Heart right ventricle (tissue), 16 donors: ENCODE data around the gene CELF4. TPM values are rescaled to one million over a fixed set of nuclear protein-coding genes. Genes with fewer than 3 reads are reported as not detected.

Experiments used
- ATAC-seq, 8 donors: fragments of 200-7000 bp; cut with Tn5 transposase; one replicate each; pipeline ENCODE4 v1.9.1; 2020; ENCODE audit warnings: mild to moderate bottlenecking in 8 of 8, moderate library complexity in 8 of 8, moderate number of reproducible peaks in 1 of 8
- DNase-seq, 2 donors: peaks; one replicate each; pipeline ENCODE4 v3.0.0-alpha.2; 2020
- H3K27ac ChIP-seq, 10 donors: fragments of 200-600 bp; sonication (generic) in 2 of 10; one replicate each; pipeline versions ENCODE4 v1.5.0 to v1.8.0; 2020 to 2022; ENCODE audit warnings: mild to moderate bottlenecking in 3 of 10
- H3K27me3 ChIP-seq, 7 donors: fragments of 200-600 bp; one replicate each; pipeline ENCODE4 v1.8.0; 2021 to 2022; ENCODE audit warnings: mild to moderate bottlenecking in 2 of 7
- H3K36me3 ChIP-seq, 9 donors: fragments of 200-600 bp; sonication (generic) in 1 of 9; one replicate each; pipeline versions ENCODE4 v1.5.0 to v1.8.0; 2020 to 2022; ENCODE audit warnings: mild to moderate bottlenecking in 2 of 9
- H3K4me1 ChIP-seq, 9 donors: fragments of 200-600 bp; sonication (generic) in 1 of 9; one replicate each; pipeline versions ENCODE4 v1.5.0 to v1.8.0; 2020 to 2022; ENCODE audit warnings: mild to moderate bottlenecking in 4 of 9
- H3K4me3 ChIP-seq, 10 donors: fragments of 200-600 bp; sonication (generic) in 2 of 10; one replicate each; pipeline versions ENCODE4 v1.5.0 to v1.8.0; 2020 to 2022; ENCODE audit warnings: mild to moderate bottlenecking in 7 of 10, moderate library complexity in 2 of 10
- H3K9me3 ChIP-seq, 11 donors: fragments of 200-600 bp in 10 of 11; sonication (generic) in 2 of 11; one replicate each; pipeline versions ENCODE4 v1.5.0 to v1.8.0; 2013 to 2022; ENCODE audit warnings: mild to moderate bottlenecking in 2 of 11, control low read depth in 1 of 11, moderate library complexity in 1 of 11
- CTCF ChIP-seq, 9 donors: fragments of 200-600 bp; sonication (generic) in 2 of 9; IDR thresholded peaks; one replicate each; pipeline versions ENCODE4 v1.5.0 to v1.8.0; 2021 to 2022; ENCODE audit warnings: antibody characterized with exemption in 9 of 9, mild to moderate bottlenecking in 5 of 9, moderate library complexity in 1 of 9
- WGBS, 2 donors: extraction: QIAGEN DNeasy Blood & Tissue Kit; methylation state at CpG; one replicate each; pipeline ENCODE4 v1.1.7; 2013; ENCODE audit warnings: inconsistent platforms in 1 of 2; 5-methylcytosine and 5-hydroxymethylcytosine counted together
- intact Hi-C, 10 donors: fragments of 100-400 bp; cut with DNase I; formaldehyde crosslinking; loops; one replicate each; pipeline versions ENCODE4 v1.11.1 to v1.14.2; 2022
- polyA plus RNA-seq, 2 donors: library from polyadenylated mRNA; stranded (reverse); fragments of 200-250 nt; gene quantifications; one replicate each; pipeline ENCODE4 v1.2.3, GENCODE V29; 2013
- total RNA-seq, 10 donors: library from RNA; stranded (reverse); fragmentation: NEBNext Ultra II Directional in 3 of 10; extraction: Animal tissue kit (Norgen Biotek cat#: 25700) in 3 of 10; gene quantifications; one replicate each; pipeline versions ENCODE4 v1.2.1 to v1.2.4, GENCODE V29; 2021 to 2023
- donor health status: Arrhythmogenic right ventricular cardiomyopathy.
- donor health status: ischemic (EF 13 %, LVEDD 7.1; RV severe dilation, severe dysfunction).
- donor health status: healthy with polysubstance abuse.
- donor health status: DM: no; HTN: yes; CAD: no.
- donor health status: DM: no; HTN: no; CAD: no.
- donor health status: ischemic (EF 25% LVEDD 6.9; RV normal size, moderate dysfunction).
- donor health status: ischemic (EF 25% LVEDD 5.7; RV mildly dilated, moderate dysfunction).
- donor health status: healthy.
- donor health status: DM: yes; HTN: yes; CAD: no.
- donor health status: Ischemic cardiomyopathy.
- donor health status: ischemic (EF 35%, LVEDD 5.7; RV mildly dilated, moderate dysfunction).
- donor health status: nonischemic (EF 11% LVEDD 7.7; RV severe dilation, severe dysfunction).
- donor health status: DM: yes; HTN: yes; CAD: no.
- donor health status: PGD.
- donor health status: ischemic (EF 29% LVEDD 5.4; RV normal size, mild dysfunction).
- donor health status: nonischemic (EF 23%, LVEDD 6.1; RV moderate dilation, normal function).

The CELF4 gene
- total and polyA plus RNA-seq, 12 donors = 0.07 to 1.2 (median 0.31) TPM; not detected in 1

DNA sequence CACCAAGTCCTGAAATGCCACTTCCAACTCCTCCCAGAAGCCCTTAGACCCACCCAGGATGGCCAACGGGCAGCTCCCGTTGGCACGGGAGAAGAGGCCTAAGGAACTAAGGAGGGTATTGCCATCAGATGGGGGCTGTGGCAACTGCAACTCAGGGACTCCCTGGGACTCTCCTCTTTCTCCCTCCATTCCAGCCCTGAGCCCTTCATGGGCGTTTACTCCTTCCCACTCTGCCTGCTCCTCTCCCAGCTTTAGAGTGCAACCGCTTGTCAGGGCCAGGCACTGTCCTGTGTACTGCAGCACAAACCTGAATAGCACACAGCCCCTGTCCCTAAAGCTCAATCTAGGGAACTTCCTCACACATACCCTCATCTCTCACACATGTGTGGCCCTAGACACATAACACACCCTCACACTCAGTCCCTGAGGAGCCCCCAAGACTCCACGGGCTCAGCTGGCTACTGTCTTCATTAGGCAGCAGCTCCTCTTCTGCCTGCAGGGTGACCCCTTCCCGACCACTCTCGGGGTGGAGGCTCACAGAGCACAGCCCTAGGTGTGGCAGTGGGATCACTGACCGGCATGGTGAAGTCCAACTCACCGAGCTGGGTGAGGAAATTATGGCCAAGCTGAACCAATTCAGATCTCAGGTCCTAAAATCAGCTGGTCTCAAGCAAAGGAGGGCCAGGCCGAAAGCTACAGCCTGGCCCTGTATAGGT, 316.3 kb downstream of the CELF4 start:
- no peak for TF ChIP-seq CTCF (IDR thresholded peaks at IDR 0.05)
- no peak overlapping the region for H3K4me3 ChIP-seq
- H3K27ac ChIP-seq = no peak overlapping the region
- intact Hi-C loops = no loop called here
- 79 to 82% methylated on average over 11 of the region's 11 CpGs for WGBS, 2 donors
- no peak for DNase-seq
- peaks cover 0 to 7% (median 3%) of the 10 kb centered on the region in 9 donors for H3K4me1 ChIP-seq
- no peaks in the 10 kb centered on the region for H3K36me3 ChIP-seq
- ATAC-seq = no peak
- H3K9me3 ChIP-seq = no peaks in the 10 kb centered on the region
- H3K27me3 ChIP-seq = peaks cover under 1 to 52% (median 44%) of the 10 kb centered on the region in 7 donors

DNA sequence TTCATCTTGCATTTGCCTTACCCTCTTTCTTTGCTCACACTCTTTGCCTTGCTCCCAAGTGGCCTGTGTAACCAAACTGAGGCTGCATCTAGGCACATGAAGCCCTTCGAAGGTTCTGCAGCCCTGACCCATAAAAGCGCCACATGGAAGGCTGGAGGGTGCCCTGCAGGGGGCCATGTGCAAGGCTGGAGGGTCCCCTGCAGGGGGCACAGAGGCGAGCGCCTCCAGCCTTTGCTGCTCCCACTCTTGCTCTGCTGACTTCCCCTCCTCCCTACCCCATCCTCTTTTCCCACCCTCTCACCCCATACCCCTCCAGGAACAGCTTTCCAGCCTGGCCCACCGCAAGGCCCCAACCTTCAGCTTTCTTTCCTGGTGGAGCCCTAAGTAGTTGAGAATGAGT, 317.3 kb downstream of the CELF4 start:
- ATAC-seq (peak in 1 of 8 donors; percentile 46), DNase-seq (no peak)
- TF ChIP-seq CTCF (IDR thresholded peaks at IDR 0.05) = no peak
- no peaks in the 10 kb centered on the region for H3K9me3 ChIP-seq
- WGBS, 2 donors = 86 to 90% methylated on average over 5 of the region's 5 CpGs
- H3K36me3 ChIP-seq = no peaks in the 10 kb centered on the region
- H3K4me3 ChIP-seq = no peak overlapping the region
- peaks cover 0 to 50% (median 46%) of the 10 kb centered on the region in 7 donors for H3K27me3 ChIP-seq
- intact Hi-C loops = no loop called here
- peaks cover 0 to 8% (median 0%) of the 10 kb centered on the region in 9 donors for H3K4me1 ChIP-seq
- no peak overlapping the region for H3K27ac ChIP-seq

GRCh38 chr18:37247497-37248161, 318.0 kb downstream of the CELF4 start:
- H3K27ac ChIP-seq = no peak overlapping the region
- peaks cover 0 to 14% (median 0%) of the 10 kb centered on the region in 9 donors for H3K4me1 ChIP-seq
- DNase-seq = no peak
- intact Hi-C loops = no loop called here
- 80 to 85% methylated on average over 10 of the region's 10 CpGs for WGBS, 2 donors
- no peak for ATAC-seq
- H3K36me3 ChIP-seq = no peaks in the 10 kb centered on the region
- H3K9me3 ChIP-seq = no peaks in the 10 kb centered on the region
- H3K4me3 ChIP-seq = no peak overlapping the region
- TF ChIP-seq CTCF (IDR thresholded peaks at IDR 0.05) = no peak
- peaks cover 0 to 47% (median 43%) of the 10 kb centered on the region in 7 donors for H3K27me3 ChIP-seq

GRCh38 chr18:37246779-37247340, 318.7 kb downstream of the CELF4 start:
- no peak for ATAC-seq

More at GRCh38 chr18:37246779-37247340, 318.7 kb downstream of the CELF4 start:
- no peak for DNase-seq
- Histone ChIP-seq H3K27ac (no peak overlapping the region), H3K4me3 (no peak overlapping the region), H3K36me3 (no peaks in the 10 kb centered on the region), H3K27me3 (peaks cover 0 to 47% (median 43%) of the 10 kb centered on the region in 7 donors), H3K4me1 (peaks cover 0 to 15% (median 0%) of the 10 kb centered on the region in 9 donors), H3K9me3 (no peaks in the 10 kb centered on the region)
- intact Hi-C loops = no loop called here
- whole genome bisulfite sequencing, 2 donors = 89 to 90% methylated on average over 13 of the region's 13 CpGs
- no peak for TF ChIP-seq CTCF (IDR thresholded peaks at IDR 0.05)
